OCI-LY3 (cell line): Measurements from ENCODE around the gene ZNRF2.

Experiments used
- EZH2phosphoT487 ChIP-seq: fragments of 200-600 bp; shearing (Covaris generic); IDR thresholded peaks from 2 replicates; pipeline ENCODE4 v1.6.1; 2018; ENCODE audit warnings: antibody characterized with exemption, mixed run types, low read depth
- TF ChIP-seq, protein P1 (sequence below): fragments of 200-600, 300-600 bp; sonication (generic); IDR thresholded peaks from 2 replicates; pipeline ENCODE4 v1.5.1; 2014; ENCODE audit warnings: antibody characterized with exemption, low read length, low read depth

DNA sequence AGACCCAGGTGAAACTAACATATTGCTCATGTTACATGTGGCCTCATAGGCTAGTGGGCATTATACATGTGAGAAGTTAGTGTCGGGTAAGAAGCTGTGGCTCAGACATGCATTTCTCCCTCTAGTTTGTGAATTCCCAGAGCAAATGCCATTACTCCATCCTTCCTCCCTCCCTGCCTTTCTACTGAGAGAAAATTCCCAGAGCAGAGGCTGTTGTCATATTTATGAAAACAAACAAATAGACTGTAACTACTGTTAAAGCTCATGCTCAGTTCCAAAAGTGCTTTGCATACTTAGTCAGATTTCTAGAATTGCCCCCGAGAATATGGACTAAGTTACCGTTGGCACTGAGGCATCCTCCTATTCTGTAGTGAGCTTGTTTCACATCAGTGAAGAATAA, 29.0 kb downstream of the ZNRF2 start:
- TF ChIP-seq, protein P1, sequence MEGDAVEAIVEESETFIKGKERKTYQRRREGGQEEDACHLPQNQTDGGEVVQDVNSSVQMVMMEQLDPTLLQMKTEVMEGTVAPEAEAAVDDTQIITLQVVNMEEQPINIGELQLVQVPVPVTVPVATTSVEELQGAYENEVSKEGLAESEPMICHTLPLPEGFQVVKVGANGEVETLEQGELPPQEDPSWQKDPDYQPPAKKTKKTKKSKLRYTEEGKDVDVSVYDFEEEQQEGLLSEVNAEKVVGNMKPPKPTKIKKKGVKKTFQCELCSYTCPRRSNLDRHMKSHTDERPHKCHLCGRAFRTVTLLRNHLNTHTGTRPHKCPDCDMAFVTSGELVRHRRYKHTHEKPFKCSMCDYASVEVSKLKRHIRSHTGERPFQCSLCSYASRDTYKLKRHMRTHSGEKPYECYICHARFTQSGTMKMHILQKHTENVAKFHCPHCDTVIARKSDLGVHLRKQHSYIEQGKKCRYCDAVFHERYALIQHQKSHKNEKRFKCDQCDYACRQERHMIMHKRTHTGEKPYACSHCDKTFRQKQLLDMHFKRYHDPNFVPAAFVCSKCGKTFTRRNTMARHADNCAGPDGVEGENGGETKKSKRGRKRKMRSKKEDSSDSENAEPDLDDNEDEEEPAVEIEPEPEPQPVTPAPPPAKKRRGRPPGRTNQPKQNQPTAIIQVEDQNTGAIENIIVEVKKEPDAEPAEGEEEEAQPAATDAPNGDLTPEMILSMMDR, result no peak
- no peak for TF ChIP-seq EZH2phosphoT487
